GM21367 (cell line): ENCODE data around the gene KIRREL2.
"Not testable (repeated sequence)": the region's sequence is repeated elsewhere in the genome, so short reads cannot be mapped to it uniquely, and the experiment has no call there.

ENCODE experiments used
- ATAC-seq: cut with Tn5 transposase; IDR thresholded peaks from one replicate; pipeline ENCODE4 v1.9.1; 2021; ENCODE audit not compliant: unreplicated experiment

The KIRREL2 gene

GRCh38 chr19:35895911-35896642 is 39.4 kb downstream of the KIRREL2 start:
- no peak for ATAC-seq

- no peak for ATAC-seq
These were observed 39.9 kb downstream of the KIRREL2 start for GRCh38 chr19:35896643-35897040.

GRCh38 chr19:35897706-35898451 is 41.2 kb downstream of the KIRREL2 start:
- no peak for ATAC-seq

DNA sequence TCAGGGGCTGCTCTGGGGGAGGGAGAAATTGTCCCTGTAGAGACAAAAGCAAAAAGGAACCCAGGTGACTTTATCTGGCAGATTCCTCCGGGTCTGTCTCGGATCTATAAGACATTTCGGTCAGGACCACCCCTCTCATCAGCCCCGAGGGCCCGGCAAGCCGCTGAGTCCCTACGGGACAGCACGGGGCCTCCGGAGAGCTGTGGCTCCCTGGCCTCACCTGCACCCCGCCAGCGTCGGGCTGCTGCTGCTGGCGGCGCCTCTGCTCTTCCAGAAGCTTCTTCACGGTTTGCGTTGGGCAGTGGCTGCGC is 41.7 kb downstream of the KIRREL2 start:
- no peak for ATAC-seq

DNA sequence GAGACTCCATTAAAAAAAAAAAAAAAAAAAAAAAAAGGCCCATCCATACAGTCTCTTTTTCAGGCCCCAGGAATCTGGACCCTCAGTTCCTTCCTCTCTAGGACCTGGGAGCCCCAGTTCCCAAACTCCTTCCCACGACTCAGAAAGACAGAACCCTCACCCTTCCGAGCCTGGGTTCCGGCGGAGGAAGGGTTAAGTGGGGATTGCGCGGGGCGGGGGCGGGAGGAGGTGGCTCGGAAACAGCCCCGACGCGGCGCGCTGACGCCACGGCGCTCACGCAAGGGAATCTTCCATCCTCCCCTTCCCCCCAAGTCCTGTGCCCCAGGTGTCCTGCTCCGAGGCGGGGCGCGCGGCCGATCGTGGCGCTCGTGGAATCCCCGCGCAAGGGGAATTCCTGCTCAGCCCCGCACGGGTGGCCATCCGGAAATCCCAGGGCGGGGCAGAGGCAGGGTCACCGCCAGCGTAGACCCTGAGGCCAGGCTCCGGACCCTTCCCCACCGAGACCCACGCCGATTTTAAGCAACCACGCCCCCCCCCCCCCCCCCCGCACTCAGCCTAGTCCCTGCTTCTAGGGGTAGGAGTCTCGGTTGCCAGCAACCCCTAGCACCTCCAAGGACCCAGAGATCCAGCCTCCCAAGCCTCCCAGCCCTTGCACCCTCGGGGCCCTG is 43.0 kb downstream of the KIRREL2 start:
- ATAC-seq, result peak; percentile 27

GRCh38 chr19:35901055-35901644 is 44.4 kb downstream of the KIRREL2 start:
- no peak for ATAC-seq

DNA sequence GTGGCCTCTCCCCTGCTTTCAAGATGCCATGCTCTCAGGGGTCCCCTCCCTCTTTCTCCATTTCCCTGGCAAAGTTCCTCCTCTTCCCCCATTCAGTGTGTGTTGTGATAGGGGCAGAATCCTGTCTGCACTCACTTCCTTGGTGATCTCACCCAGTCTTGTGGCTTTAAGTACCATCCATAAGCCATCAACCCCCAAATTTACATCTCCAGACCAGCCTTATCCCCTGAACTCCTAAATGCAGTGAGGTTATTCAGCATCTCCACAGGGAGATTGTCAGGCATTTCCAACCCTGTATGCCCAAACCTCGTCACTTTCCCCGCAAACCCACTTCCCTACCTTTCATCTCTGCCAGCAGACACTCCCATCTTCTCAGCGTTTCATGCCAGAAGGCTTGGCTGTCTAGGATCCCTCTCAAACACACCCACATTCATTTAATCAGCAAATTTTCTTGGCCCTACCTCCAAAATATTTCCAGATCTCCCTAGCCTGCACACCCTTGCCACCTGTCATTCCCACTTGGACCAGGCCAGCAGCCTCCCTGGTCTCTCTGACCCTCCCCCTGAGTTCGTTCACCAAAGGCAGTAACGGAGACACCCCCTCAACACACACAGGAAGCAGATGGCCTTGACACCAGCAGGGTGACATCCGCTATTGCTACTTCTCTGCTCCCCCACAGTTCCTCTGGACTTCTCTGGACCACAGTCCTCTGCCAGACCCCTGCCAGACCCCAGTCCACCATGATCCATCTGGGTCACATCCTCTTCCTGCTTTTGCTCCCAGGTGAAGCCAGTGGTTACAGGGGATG is 45.3 kb downstream of the KIRREL2 start, which contains the start of gene HCST:
TSS of gene HCST (plus strand) at position 676 of the 808 bp plus-strand sequence. CDS start at position 741, 65 bp downstream.
- ATAC-seq, result no peak

GRCh38 chr19:35902870-35903475 is 46.3 kb downstream of the KIRREL2 start:
- no peak for ATAC-seq

- ATAC-seq, result peak; percentile 30
These were observed 47.0 kb downstream of the KIRREL2 start for GRCh38 chr19:35903550-35904179.

- ATAC-seq, result no peak
These were observed 47.8 kb downstream of the KIRREL2 start for GRCh38 chr19:35904311-35905068.

- ATAC-seq, result no peak
These were observed 48.5 kb downstream of the KIRREL2 start for GRCh38 chr19:35905178-35905727.

GRCh38 chr19:35907377-35907745 is 50.6 kb downstream of the KIRREL2 start:
- ATAC-seq, result no peak

DNA sequence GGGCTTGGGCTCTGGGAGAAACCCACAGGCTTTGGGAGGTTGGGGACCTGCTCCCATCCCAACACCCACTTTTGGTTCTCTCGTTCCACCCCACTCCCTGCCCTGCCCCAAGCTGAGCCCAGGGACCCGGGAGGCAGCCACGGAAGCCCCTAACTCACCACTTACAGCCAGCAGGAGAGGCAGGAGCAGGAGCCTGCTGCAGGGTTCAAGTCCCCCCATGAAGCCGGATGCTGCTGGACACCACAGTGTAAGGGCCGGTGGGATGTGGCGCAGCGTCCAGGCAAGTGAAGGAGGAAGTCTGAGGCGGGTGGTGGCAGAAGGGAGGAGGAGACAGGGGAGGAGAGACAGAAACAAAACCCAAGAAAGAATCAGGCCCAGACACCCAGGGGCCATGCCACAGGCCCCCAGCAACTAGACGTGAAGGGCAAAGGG is 51.3 kb downstream of the KIRREL2 start, which contains the start of gene TYROBP:
TSS of gene TYROBP (minus strand) at position 286 of the 432 bp plus-strand sequence. CDS start at position 219, 67 bp downstream.
- ATAC-seq, result no peak

GRCh38 chr19:35908973-35909683 is 52.4 kb downstream of the KIRREL2 start:
- ATAC-seq, result no peak

GRCh38 chr19:35909684-35910035 is 52.9 kb downstream of the KIRREL2 start:
- ATAC-seq, result no peak

- ATAC-seq, result not testable (repeated sequence)
These were observed 53.6 kb downstream of the KIRREL2 start for GRCh38 chr19:35910355-35910754.

DNA sequence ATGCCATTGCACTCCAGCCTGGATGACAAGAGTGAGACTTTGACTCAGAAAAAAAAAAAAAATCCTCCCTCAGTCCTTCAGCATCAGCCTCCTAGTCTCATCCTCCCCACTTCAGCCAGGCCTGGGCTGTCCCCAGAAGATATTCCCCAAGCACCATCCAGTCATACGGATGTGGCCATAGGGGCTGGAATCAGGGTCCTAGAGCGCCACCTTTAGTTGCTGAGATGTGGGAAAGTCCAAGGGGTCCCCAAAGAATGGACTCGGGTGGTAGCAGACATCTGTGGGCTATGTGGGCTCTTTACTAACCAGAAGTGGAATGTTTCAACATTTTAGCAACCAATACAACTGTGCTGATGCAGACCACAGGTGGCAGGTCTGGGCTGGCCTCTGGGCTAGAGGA is 54.5 kb downstream of the KIRREL2 start:
- no peak for ATAC-seq

- no peak for ATAC-seq
These were observed 55.1 kb downstream of the KIRREL2 start for GRCh38 chr19:35911790-35912189.
